ENCODE results near the gene SUN5. TPM values are rescaled to one million over a fixed set of nuclear protein-coding genes. Genes with fewer than 3 reads are reported as not detected.
"Not testable (repeated sequence)": the region's sequence is repeated elsewhere in the genome, so short reads cannot be mapped to it uniquely, and the experiment has no call there.

The SUN5 gene
- total RNA-seq, 4 donors from 2014 or later, result not detected

DNA sequence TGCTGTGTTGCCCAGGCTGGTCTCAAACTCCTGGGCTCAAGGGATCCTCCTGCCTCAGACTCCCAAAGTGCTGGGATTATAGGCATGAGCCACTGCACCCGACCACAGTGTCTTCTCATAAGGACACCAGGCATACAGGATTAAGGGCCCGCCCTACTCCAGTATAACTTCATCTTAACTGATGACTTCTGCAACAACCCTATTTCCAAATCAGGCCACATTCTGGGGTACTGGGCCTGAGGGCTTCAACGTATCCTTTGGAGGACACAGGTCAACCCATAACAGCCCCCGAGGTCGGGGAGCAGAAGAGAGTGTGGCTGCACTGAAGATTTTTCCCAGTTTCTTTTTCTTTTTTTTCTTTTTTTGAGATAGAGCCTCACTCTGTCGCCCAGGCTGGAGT is 39.7 kb downstream of the SUN5 start:
- intact Hi-C loops (cut with DNase I; ENCODE audit: low total_unique reads) (no loop called here), in situ Hi-C loops (cut with MboI; ENCODE audit: low sequenced_read_pairs in 4 of 4) (no loop called here)
- ATAC-seq, result no peak
- Histone ChIP-seq H3K4me1 (no peaks in the 10 kb centered on the region), H3K27me3 (peaks cover 0 to 5% (median 0%) of the 10 kb centered on the region in 3 donors), H3K9me3 (no peaks in the 10 kb centered on the region), H3K27ac (no peak overlapping the region), H3K36me3 (no peaks in the 10 kb centered on the region), H3K4me3 (no peak overlapping the region)
- no peak for DNase-seq
- no peak for TF ChIP-seq POLR2A (IDR thresholded peaks at IDR 0.05)
- TF ChIP-seq, protein P1, sequence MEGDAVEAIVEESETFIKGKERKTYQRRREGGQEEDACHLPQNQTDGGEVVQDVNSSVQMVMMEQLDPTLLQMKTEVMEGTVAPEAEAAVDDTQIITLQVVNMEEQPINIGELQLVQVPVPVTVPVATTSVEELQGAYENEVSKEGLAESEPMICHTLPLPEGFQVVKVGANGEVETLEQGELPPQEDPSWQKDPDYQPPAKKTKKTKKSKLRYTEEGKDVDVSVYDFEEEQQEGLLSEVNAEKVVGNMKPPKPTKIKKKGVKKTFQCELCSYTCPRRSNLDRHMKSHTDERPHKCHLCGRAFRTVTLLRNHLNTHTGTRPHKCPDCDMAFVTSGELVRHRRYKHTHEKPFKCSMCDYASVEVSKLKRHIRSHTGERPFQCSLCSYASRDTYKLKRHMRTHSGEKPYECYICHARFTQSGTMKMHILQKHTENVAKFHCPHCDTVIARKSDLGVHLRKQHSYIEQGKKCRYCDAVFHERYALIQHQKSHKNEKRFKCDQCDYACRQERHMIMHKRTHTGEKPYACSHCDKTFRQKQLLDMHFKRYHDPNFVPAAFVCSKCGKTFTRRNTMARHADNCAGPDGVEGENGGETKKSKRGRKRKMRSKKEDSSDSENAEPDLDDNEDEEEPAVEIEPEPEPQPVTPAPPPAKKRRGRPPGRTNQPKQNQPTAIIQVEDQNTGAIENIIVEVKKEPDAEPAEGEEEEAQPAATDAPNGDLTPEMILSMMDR (IDR thresholded peaks at IDR 0.05 in 4 of 5, conservative IDR thresholded peaks at IDR 0.05 in 1 of 5), result no peak

DNA sequence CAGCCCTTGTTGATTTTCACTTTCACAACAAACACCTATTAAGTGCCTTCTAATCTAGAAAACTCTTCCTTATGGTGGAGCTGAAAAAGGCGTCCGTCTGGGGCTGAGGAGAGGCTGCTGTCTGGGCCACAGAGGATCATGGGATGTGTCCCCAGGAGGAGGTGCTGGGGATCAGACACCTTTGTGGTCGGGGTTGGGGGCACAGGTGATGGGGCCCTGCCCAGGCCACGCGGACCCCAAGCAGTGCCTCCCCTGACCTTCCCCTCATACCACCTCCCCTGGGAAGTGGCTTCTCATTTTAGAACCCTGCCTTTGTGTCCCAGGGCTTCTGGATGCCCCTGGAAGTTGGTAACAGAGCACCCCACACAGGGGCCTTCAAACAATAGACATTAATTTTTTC is 41.1 kb downstream of the SUN5 start:
- no peak for ATAC-seq

DNA sequence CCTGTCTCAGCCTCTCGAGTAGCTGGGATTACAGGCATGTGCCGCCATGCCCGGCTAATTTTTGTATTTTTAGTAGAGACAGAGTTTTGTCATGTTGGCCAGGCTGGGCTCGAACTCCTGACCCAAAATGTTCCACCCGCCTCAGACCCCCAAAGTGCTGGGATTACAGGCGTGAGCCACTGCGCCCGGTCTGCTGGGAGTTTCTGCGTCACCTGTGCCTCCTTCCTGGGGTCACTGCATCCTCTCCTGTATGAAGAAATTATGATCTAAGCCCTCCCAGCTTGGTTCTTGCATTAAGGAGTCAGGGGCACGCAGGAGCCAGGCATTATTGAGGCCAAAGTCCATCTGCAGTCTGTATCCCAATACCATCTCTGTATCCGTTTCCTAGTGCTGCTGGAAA is 41.6 kb downstream of the SUN5 start:
- DNase-seq; in situ Hi-C loops (cut with MboI; ENCODE audit: low sequenced_read_pairs in 4 of 4); H3K4me3 ChIP-seq; intact Hi-C loops (cut with DNase I; ENCODE audit: low total_unique reads); ATAC-seq; H3K36me3 ChIP-seq; H3K27me3 ChIP-seq; H3K9me3 ChIP-seq; H3K4me1 ChIP-seq; H3K27ac ChIP-seq: not testable (repeated sequence)

More for the DNA sequence above, 41.1 kb downstream of the SUN5 start:
- Histone ChIP-seq H3K27ac (no peak overlapping the region), H3K9me3 (no peaks in the 10 kb centered on the region), H3K36me3 (no peaks in the 10 kb centered on the region), H3K27me3 (peaks cover 0 to 5% (median 0%) of the 10 kb centered on the region in 3 donors), H3K4me1 (no peaks in the 10 kb centered on the region), H3K4me3 (no peak overlapping the region)
- no peak for TF ChIP-seq POLR2A (IDR thresholded peaks at IDR 0.05)
- TF ChIP-seq, protein P1 (IDR thresholded peaks at IDR 0.05 in 4 of 5, conservative IDR thresholded peaks at IDR 0.05 in 1 of 5), result no peak
- in situ Hi-C loops (cut with MboI; ENCODE audit: low sequenced_read_pairs in 4 of 4), result no loop called here
- intact Hi-C loops (cut with DNase I; ENCODE audit: low total_unique reads), result no loop called here
- DNase-seq, result no peak

GRCh38 chr20:32962053-32962452 is 42.2 kb downstream of the SUN5 start:
- intact Hi-C loops (cut with DNase I; ENCODE audit: low total_unique reads) (no loop called here), in situ Hi-C loops (cut with MboI; ENCODE audit: low sequenced_read_pairs in 4 of 4) (no loop called here)
- peaks cover 0 to 5% (median 0%) of the 10 kb centered on the region in 3 donors for H3K27me3 ChIP-seq
- ATAC-seq (no peak), DNase-seq (no peak)
- H3K27ac ChIP-seq, result no peak overlapping the region
- H3K4me1 ChIP-seq, result no peaks in the 10 kb centered on the region
- no peak overlapping the region for H3K4me3 ChIP-seq
- TF ChIP-seq, protein P1 (IDR thresholded peaks at IDR 0.05 in 4 of 5, conservative IDR thresholded peaks at IDR 0.05 in 1 of 5), result no peak
- TF ChIP-seq POLR2A (IDR thresholded peaks at IDR 0.05), result no peak
- no peaks in the 10 kb centered on the region for H3K36me3 ChIP-seq
- H3K9me3 ChIP-seq, result no peaks in the 10 kb centered on the region

DNA sequence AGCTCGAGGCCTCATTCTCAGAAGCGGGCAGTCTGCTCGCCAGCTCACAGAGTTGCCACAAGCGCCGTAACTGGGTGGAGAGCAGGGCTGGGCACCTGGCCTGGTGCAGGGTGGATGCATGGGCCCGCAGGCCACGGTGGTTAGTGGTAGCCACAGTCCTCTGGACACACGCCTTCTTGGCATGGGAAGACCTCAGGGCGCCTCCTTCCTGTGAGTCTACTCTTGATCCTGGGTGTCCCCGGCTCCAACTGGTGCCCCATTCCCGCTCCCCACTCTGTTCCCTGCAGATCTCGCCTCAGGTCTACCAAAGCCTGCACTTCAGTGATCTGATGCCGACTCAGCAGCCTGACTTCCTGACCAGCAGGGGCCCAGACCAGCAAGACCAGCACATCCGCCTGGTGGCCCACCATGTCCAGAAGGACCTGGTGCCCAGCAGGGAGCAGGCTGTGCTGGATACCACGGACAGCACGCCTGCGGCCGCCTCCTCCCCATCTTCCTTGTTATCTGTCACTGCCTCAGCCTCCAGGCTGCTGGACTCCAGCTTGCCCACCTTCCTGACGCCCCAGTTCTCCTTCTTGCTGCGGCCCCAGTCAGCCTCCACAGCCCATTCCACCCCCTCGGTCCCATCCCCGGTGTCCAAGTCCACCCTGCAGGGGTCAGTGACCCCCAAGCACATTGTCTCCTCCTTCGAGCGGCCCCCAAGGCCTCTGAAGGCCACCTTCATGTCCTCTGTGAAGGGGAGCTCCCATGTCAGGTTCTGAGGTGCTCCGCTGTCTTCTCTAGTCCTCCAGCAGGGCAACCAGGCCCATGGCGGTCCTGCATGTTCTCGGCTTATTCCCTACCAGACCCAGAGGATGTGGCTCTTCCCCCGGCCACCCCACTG is 43.1 kb downstream of the SUN5 start:
- TF ChIP-seq POLR2A (IDR thresholded peaks at IDR 0.05), result no peak
- TF ChIP-seq, protein P1 (IDR thresholded peaks at IDR 0.05 in 4 of 5, conservative IDR thresholded peaks at IDR 0.05 in 1 of 5), result no peak
- intact Hi-C loops (cut with DNase I; ENCODE audit: low total_unique reads), result no loop called here
- H3K4me3 ChIP-seq, result no peak overlapping the region
- DNase-seq (no peak), ATAC-seq (no peak)
- no peak overlapping the region for H3K27ac ChIP-seq
- in situ Hi-C loops (cut with MboI; ENCODE audit: low sequenced_read_pairs in 4 of 4), result no loop called here
- H3K27me3 ChIP-seq, result peaks cover 0 to 5% (median 0%) of the 10 kb centered on the region in 3 donors
- H3K4me1 ChIP-seq, result no peaks in the 10 kb centered on the region
- H3K9me3 ChIP-seq, result no peaks in the 10 kb centered on the region
- no peaks in the 10 kb centered on the region for H3K36me3 ChIP-seq
